Esophagus squamous epithelium (tissue), 4 donors: ENCODE results near the gene NLE1.

Experiments used
- CTCF ChIP-seq, 6 experiments: fragments of 450-650 bp in 4 of 6; fragments of 200-600 bp in 2 of 6; sonication (generic) in 2 of 6; IDR thresholded peaks; one replicate each; pipeline ENCODE4 v1.5.1; 2016 to 2019; ENCODE audit warnings: antibody characterized with exemption in 6 of 6, mild to moderate bottlenecking in 4 of 6, moderate library complexity in 4 of 6
- POLR2A ChIP-seq, 4 donors: fragments of 450-650 bp; IDR thresholded peaks; one replicate each; pipeline ENCODE4 v1.6.1; 2017; ENCODE audit warnings: antibody characterized with exemption in 4 of 4, mild to moderate bottlenecking in 4 of 4, moderate library complexity in 3 of 4

GRCh38 chr17:35155246-35155645, 13.1 kb upstream of the NLE1 start:
- TF ChIP-seq CTCF (IDR thresholded peaks at IDR 0.05) (no peak), POLR2A (IDR thresholded peaks at IDR 0.05) (no peak)
